Measurements from ENCODE around the gene TET1.
"Not testable (repeated sequence)": the region's sequence is repeated elsewhere in the genome, so short reads cannot be mapped to it uniquely, and the experiment has no call there.

TET1 gene

DNA sequence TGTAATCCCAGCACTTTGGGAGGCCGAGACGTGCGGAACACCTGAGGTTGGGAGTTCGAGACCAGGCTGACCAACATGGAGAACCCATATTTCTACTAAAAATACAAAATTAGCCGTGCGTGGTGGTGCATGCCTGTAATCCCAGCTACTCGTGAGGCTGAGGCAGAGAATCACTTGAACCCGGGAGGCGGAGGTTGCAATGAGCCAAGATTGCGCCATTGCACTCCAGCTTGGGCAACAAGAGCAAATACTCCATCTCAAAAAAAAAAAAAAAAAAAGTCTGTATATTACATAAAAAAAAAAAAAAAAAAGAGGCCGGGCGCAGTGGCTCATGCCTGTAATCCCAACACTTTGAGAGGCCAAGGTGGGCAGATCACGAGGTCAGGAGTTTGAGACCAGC lies 152.9 kb downstream of the TET1 start:
- not testable (repeated sequence) for DNase-seq (ENCODE audit: low read depth)

DNA sequence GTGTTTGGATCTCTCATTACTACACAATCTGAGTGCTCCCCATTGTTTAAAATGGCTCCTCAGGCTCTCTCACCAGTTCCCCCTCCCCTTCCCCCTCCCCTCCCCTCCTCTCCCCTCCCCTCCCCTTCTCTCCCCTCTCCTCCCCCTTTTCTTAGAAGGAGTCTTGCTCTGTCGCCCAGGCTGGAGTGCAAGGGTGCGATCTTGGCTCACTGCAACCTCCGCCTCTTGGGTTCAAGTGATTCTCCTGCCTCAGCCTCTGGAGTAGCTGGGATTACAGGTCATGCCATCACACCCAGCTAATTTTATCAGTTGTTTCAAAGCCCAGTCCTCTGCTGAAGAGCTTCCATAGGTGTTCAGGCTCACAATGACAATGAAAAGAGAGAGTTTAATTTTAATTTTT lies 157.3 kb downstream of the TET1 start:
- no peak for DNase-seq (ENCODE audit: low read depth)

DNA sequence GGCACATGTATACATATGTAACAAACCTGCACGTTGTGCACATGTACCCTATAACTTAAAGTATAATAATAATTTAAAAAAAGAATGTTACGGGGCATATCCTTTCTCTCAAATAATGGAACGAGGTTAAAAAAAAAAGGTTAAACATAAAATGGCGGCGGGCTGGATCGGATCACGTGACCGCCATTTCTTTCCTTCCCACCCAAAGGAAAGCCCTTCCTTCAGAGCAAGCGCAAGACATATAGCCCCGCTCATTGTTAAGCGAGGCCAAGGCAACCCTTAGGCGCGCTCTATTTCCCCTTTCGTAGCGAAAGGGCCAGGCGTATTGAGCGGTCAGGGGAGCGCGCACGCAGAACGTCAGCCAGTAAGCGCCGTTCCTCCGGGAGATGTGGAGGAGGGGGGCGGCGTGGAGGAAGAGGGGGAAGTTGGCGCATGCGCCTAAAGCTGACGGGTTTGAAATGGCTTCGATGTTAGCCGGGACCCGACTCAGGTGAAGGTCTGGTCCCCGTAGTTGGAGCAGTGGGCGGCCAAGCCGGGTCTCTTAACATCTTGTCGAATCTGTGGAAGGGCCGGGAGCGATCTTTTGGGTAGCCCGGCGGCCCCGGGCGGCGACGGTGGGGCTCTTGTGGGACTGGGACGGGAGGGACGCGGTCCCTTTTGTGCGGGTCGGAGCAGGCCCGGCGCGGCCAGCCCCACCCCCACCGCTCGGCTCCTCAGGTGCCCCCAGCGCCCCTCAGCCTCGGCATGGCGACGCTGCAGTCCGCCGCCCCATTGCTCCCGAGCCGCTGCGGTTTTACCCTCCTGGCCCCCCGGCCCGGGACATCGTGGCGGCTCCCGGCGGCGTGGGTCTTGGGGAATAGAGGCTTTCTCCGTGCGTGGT lies 160.9 kb downstream of the TET1 start, which contains the start of gene CCAR1:
TSS of gene CCAR1 (plus strand) at position 447 of the 880 bp plus-strand sequence. CDS start 1,266 bp downstream, outside the sequence.
- peak; percentile 94 for DNase-seq (ENCODE audit: low read depth)

DNA sequence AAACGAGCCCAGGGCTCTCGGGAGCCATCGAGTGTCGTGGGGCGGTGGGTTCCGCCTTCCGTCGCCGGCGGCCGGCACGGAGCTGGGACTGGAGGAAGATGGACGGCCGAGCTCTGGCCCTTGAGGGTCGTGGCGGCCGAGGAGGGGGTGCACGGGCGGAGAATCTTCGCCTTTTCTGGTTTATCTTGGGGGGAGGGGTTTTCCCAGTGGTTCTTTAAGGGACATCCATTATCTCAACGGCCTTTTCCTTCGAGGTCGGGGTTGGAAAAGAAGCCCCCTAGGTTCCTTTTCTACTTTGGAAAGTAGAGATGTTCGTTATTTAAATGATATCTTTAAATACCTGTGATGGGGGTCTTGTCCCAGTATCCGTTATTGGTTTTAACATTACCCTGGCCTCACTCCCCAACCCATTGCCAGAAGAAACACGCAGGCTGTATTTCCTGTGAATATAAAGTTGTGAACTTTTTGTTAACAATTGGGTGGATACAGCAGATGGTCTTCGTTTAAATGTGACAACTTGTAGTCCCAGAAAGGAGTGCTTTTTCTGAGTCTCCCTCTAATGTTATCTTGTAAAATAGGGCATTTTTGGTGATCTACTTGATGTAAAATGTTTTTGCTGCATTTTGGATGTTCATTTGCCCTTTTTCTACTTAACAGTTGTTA lies 161.7 kb downstream of the TET1 start:
- no peak for DNase-seq (ENCODE audit: low read depth)

DNA sequence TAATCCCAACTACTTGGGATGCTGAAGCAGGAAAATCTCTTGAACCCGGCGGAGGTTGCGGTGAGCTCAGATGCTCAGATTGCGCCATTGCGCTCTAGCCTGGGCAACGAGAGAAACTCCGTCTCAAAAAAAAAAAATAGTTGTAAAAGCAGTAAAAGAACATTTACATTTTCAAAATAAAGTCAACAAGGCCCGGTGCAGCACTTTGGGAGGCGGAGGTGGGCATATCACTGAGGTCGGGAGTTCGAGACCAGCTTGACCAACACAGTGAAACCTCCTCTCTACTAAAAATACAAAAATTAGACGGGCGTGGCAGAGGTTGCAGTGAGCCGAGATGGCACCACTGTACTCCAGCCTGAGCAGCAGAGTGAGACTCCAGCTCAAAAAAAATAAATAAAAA lies 164.9 kb downstream of the TET1 start:
- no peak for DNase-seq (ENCODE audit: low read depth)

DNA sequence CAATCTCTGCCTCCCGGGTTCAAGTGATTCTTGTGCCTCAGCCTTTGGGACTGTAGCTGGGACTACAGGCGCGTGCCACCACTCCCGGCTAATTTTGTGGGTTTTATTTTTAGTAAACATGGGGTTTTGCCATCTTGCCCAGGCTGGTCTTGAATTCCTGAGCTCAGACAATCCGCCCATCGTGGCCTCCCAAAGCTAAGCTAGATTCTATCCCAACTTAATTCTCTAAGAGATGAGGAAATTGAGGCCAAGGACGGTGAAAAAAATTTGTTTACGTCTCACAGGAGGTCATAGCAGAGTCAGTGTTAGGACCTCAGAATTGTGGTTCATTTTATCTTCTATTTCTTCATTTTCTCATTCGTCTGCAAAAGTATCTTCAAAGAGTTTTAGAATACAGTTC lies 167.0 kb downstream of the TET1 start:
- no peak for DNase-seq (ENCODE audit: low read depth)

DNA sequence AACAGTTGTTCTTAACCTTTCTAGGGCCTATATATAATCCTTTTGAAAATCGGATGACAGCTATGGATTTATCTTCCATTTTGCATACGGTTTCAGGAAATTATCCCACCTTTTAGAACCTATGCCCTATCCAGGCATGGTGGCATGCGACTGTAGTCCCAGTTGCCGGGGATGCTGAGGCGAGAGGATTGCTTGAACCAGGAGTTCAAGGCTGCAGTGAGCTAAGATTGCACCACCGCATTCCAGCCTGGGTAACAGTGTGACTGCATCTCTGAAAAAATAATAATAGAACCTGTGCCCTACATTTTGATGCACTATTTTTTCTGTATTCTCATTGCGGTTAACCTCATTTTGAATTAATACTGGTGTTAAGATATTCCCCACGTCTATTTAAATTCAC lies 172.5 kb downstream of the TET1 start:
- no peak for DNase-seq (ENCODE audit: low read depth)

DNA sequence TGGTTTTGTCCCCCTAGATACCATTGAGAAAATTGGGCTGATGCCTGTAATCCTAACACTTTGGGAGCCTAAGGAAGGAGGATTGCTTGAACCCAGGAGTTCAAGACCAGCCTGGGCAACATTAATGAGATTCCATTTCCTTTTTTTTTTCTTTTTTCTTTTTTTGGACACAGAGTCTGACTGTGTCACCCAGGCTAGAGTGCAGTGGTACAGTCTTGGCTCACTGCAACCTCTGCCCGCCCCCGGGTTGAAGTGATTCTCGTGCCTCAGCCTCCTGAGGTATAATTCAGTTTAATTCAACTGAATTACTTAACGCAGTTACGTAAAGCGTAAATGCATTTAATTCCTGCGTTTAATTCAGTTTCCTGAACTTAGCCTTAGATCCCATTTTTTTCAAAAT lies 174.2 kb downstream of the TET1 start:
- DNase-seq (ENCODE audit: low read depth) = no peak

DNA sequence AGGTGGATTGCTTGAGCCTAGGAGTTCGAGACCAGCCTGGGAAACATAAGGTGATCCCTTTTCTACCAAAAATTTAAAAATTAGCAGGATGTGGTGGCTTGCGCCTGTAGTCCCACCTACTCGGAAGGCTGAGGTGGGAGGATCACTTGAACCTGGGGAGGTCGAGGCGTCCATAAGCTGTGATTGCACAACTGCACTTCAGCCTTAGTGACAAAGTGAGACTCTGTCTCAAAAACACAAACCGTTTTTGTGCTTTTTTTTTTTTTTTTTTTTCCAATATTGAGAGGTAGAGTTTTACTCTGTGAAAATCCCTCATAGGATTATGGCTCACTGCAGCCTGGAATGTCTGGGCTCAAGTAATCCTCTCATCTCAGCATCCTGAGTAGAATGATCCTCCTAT lies 175.0 kb downstream of the TET1 start:
- no peak for DNase-seq (ENCODE audit: low read depth)

DNA sequence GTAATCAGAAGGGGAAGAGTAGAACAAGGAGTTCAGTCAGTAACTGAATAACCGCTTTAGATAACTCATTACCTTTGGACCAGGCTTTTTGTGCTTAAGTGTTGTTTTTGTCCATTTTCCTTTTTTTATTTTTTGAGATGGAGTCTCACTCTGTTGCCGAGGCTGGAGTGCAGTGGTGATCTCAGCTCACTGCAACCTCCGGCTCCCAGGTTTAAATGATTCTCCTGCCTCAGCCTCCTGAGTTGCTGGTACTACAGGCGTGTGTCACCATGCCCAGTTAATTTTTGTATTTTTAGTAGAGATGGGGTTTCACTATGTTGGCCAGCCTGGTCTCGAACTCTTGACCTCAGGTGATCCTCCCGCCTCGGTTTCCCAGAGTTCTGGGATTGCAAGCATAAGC lies 175.6 kb downstream of the TET1 start:
- not testable (repeated sequence) for DNase-seq (ENCODE audit: low read depth)

DNA sequence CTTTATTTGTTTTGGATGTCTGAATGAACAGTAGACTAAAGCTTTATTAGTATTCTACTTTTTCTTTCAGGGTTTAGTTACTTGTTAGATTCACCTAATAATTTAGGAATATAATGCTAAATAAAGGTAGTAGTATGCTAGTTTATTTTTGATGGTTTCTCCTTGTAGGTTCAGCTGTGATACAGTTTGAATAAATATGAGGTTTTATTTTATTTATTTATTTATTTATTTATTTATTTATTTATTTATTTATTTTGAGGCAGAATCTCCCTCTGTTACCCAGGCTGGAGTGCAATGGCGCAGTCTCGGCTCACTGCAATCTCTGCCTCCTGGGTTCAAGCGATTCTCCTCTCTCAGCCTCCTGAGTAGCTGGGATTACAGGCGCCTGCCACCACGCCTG lies 180.5 kb downstream of the TET1 start:
- DNase-seq (ENCODE audit: low read depth) = not testable (repeated sequence)

DNA sequence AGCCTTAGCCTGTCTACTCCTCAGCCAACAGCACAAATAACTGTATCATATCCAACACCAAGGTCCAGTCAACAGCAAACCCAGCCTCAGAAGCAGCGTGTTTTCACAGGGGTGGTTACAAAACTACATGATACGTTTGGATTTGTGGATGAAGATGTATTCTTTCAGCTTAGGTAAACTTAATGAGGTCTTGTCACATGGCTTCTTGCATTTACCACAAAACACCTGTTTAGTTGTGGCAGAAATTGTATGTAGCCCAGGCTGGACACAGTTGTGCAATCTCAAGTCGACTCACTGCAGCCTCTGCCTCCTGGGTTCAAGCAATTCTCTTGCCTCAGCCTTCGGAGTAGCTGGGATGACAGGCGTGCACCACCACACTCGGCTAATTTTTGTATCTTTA lies 182.3 kb downstream of the TET1 start:
- no peak for DNase-seq (ENCODE audit: low read depth)

Measured in stimulated activated CD8-positive, alpha-beta memory T cell treated with anti-CD3 and anti-CD28 coated beads, Interleukin-7, amount 100 ng/mL, for 24 hours (primary cell).